Endothelial cell of umbilical vein (primary cell): ENCODE measurements around the gene RALGPS1. TPM values are rescaled to one million over a fixed set of nuclear protein-coding genes. Genes with fewer than 3 reads are reported as not detected.

Experiments used
- BruUV-seq: library from RNA; stranded (reverse); fragments of 400-500 nt; replicated peaks from 2 replicates; lab custom pipeline; 2021; lab: Mats Ljungman, UMichigan
- CTCF ChIA-PET: fragments of 300-600, 350-600 bp; sonication (Branson Sonifier 250); formaldehyde crosslinking; loops from one replicate; lab custom pipeline; 2021; ENCODE audit warnings: antibody characterized with exemption, inconsistent platforms; lab: Charles Lee
- POLR2A ChIA-PET: fragments of 300-600, 350-600 bp; sonication (Branson Sonifier 250); formaldehyde crosslinking; loops from one replicate; lab custom pipeline; 2021; ENCODE audit warnings: antibody characterized with exemption, inconsistent platforms; lab: Charles Lee
- DNase-seq: peaks from one replicate; pipeline ENCODE4 v3.0.0-alpha.2; 2011; ENCODE audit warnings: low read depth, low spot score
- FAIRE-seq: peaks from 2 replicates; lab custom pipeline; 2011; peaks lifted over from hg19 to GRCh38; lab: Jason Lieb, UNC
- H2AFZ ChIP-seq: 2 replicates; pipeline ENCODE4 v1.6.0; 2012; ENCODE audit warnings: low read depth, low read length, control low read depth, inconsistent platforms
- H3K27ac ChIP-seq: 2 replicates; pipeline ENCODE4 v1.5.1; 2011; ENCODE audit warnings: low read depth, mild to moderate bottlenecking, control low read depth, low read length, moderate library complexity; ENCODE audit not compliant: insufficient read depth
- H3K27me3 ChIP-seq, 2 experiments: 2 replicates each; pipeline versions ENCODE4 v1.6.0 to v1.6.1; 2011; ENCODE audit warnings: low read length in 2 of 2, mixed read lengths in 1 of 2; ENCODE audit not compliant: control insufficient read depth in 2 of 2, insufficient read depth in 2 of 2
- H3K36me3 ChIP-seq, 2 experiments: 2 replicates in 1 of 2; 3 replicates in 1 of 2; pipeline ENCODE4 v1.5.1; 2011; ENCODE audit warnings: low read length in 2 of 2, mild to moderate bottlenecking in 1 of 2, moderate library complexity in 1 of 2; ENCODE audit not compliant: control insufficient read depth in 2 of 2, insufficient read depth in 2 of 2; ENCODE audit errors: extremely low read depth in 1 of 2
- H3K4me1 ChIP-seq: 3 replicates; pipeline ENCODE4 v1.5.1; 2011; ENCODE audit warnings: mild to moderate bottlenecking, low read length; ENCODE audit not compliant: control insufficient read depth, insufficient read depth; ENCODE audit errors: extremely low read depth
- H3K4me2 ChIP-seq: 2 replicates; pipeline ENCODE4 v1.6.1; 2011; ENCODE audit warnings: low read length, control low read depth, mixed read lengths; ENCODE audit not compliant: insufficient read depth
- H3K4me3 ChIP-seq, 3 experiments: fragments of 200-600 bp in 1 of 3; sonication (generic), shearing (Covaris generic) in 1 of 3; replicated peaks in 1 of 3; 2 replicates each; pipeline ENCODE4 v1.5.1; 2011 to 2016; ENCODE audit warnings: control low read depth in 3 of 3, low read length in 3 of 3, mild to moderate bottlenecking in 2 of 3, inconsistent platforms in 1 of 3, low read depth in 1 of 3, moderate library complexity in 1 of 3; ENCODE audit not compliant: insufficient read depth in 1 of 3
- H3K79me2 ChIP-seq: 2 replicates; pipeline ENCODE4 v1.6.0; 2012; ENCODE audit warnings: low read length, inconsistent platforms; ENCODE audit not compliant: control insufficient read depth, insufficient read depth
- H3K9ac ChIP-seq: replicated peaks from 2 replicates; pipeline ENCODE3; 2011; ENCODE audit warnings: low read length, control low read depth; ENCODE audit not compliant: insufficient read depth; ENCODE audit errors: extremely low read depth
- H3K9me1 ChIP-seq: replicated peaks from 3 replicates; pipeline ENCODE4 v1.6.0; 2011; ENCODE audit warnings: mild to moderate bottlenecking, low read length; ENCODE audit not compliant: control insufficient read depth, insufficient read depth; ENCODE audit errors: extremely low read depth
- H3K9me3 ChIP-seq: replicated peaks from 2 replicates; pipeline ENCODE4 v1.5.1; 2012; ENCODE audit warnings: low read length, inconsistent platforms; ENCODE audit not compliant: control insufficient read depth, insufficient read depth
- H4K20me1 ChIP-seq: replicated peaks from 2 replicates; pipeline ENCODE3; 2011; ENCODE audit warnings: mild to moderate bottlenecking, low read length; ENCODE audit not compliant: control insufficient read depth, insufficient read depth; ENCODE audit errors: extremely low read depth
- CTCF ChIP-seq, 2 donors: IDR thresholded peaks; 1 replicate in 1 of 2; 2 replicates in 1 of 2; pipeline ENCODE4 v1.5.1; 2011; ENCODE audit warnings: low read length in 2 of 2, mild to moderate bottlenecking in 2 of 2, moderate library complexity in 2 of 2, control low read depth in 1 of 2, inconsistent platforms in 1 of 2, low read depth in 1 of 2; ENCODE audit not compliant: insufficient read depth in 1 of 2; ENCODE audit errors: extremely low read depth in 1 of 2
- EZH2 ChIP-seq: IDR thresholded peaks from 2 replicates; pipeline ENCODE4 v1.6.1; 2012; ENCODE audit warnings: borderline replicate concordance, low read depth, mild to moderate bottlenecking, moderate library complexity, low read length, inconsistent platforms; ENCODE audit not compliant: severe bottlenecking
- FOS ChIP-seq: IDR thresholded peaks from 2 replicates; pipeline ENCODE4 v1.6.1; 2011; ENCODE audit warnings: mild to moderate bottlenecking, low read length, moderate library complexity, borderline replicate concordance; ENCODE audit not compliant: insufficient read depth
- GATA2 ChIP-seq: IDR thresholded peaks from 2 replicates; pipeline ENCODE4 v1.7.0; 2011; ENCODE audit warnings: low read depth, mild to moderate bottlenecking, moderate library complexity, mixed read lengths, low read length; ENCODE audit not compliant: insufficient read length, insufficient read depth
- JUN ChIP-seq: IDR thresholded peaks from 2 replicates; pipeline ENCODE4 v1.6.1; 2011; ENCODE audit warnings: borderline replicate concordance, low read depth; ENCODE audit not compliant: insufficient read length, insufficient read depth
- MAX ChIP-seq: IDR thresholded peaks from 2 replicates; pipeline ENCODE4 v1.6.1; 2011; ENCODE audit not compliant: insufficient read depth, insufficient read length
- MYC ChIP-seq: IDR thresholded peaks from one replicate; pipeline ENCODE4 v1.6.1; 2011; ENCODE audit warnings: mild to moderate bottlenecking, low read depth, low read length
- POLR2A ChIP-seq: IDR thresholded peaks from 2 replicates; pipeline ENCODE4 v1.6.1; 2012; ENCODE audit warnings: low read depth, mild to moderate bottlenecking, control low read depth, low read length
- POLR2AphosphoS5 ChIP-seq: IDR thresholded peaks from 2 replicates; pipeline ENCODE4 v1.6.1; 2012; ENCODE audit warnings: low read depth, mild to moderate bottlenecking, control low read depth, low read length, moderate library complexity; ENCODE audit not compliant: insufficient read depth
- dilution Hi-C: fragments of 300-500 bp; cut with MboI; formaldehyde crosslinking; loops from one replicate; pipeline ENCODE4 v1.15.0; 2019; ENCODE audit warnings: low sequenced_read_pairs; ENCODE audit not compliant: extremely low pct_ligation_motif_present
- intact Hi-C: fragments of 100-400 bp; cut with micrococcal nuclease; formaldehyde crosslinking; loops from one replicate; pipeline ENCODE4 v1.10.0; 2022
- polyA plus RNA-seq, 4 experiments: library from polyadenylated mRNA; depleted of rRNA in 3 of 4; stranded (reverse) in 3 of 4; unstranded in 1 of 4; fragments of >200 nt; gene quantifications; 2 replicates each; pipeline versions ENCODE4 v1.2.1 to v1.2.3, GENCODE V29; 2011 to 2012; ENCODE audit warnings: missing spikeins in 1 of 4
- total RNA-seq: library from RNA; stranded (reverse); gene quantifications from 2 replicates; pipeline ENCODE4 v1.2.3, GENCODE V29; 2021

Gene RALGPS1
- total and polyA plus RNA-seq, 2 donors (not counting 3 experiments of a cell fraction or from before 2014, with no cell fraction given) = 3.8 to 5.5 TPM

- intact Hi-C loops (no loop called here), dilution Hi-C loops (no loop called here)
- no peak for TF ChIP-seq CTCF (IDR thresholded peaks at IDR 0.05; ENCODE audit: extremely low read depth in 1 of 2, insufficient read depth in 1 of 2, low read depth in 1 of 2, low read length in 2 of 2)
- FAIRE-seq (no peak), DNase-seq (peak; percentile 74)
- POLR2A ChIA-PET = no interaction called here
- Histone ChIP-seq H3K4me3 (no peak overlapping the region), H3K27ac (no peak overlapping the region), H3K36me3 (no peaks in the 10 kb centered on the region), H4K20me1 (no peaks in the 10 kb centered on the region), H3K4me1 (no peaks in the 10 kb centered on the region), H3K27me3 (no peaks in the 10 kb centered on the region), H3K9me1 (no peaks in the 10 kb centered on the region), H3K9me3 (no peaks in the 10 kb centered on the region), H3K9ac (no peak overlapping the region), H3K79me2 (no peaks in the 10 kb centered on the region), H3K4me2 (no peak overlapping the region), H2AFZ (no peak overlapping the region)
- no TSS peak for BruUV-seq
- CTCF ChIA-PET = interaction anchor here (1.3 kb wide), 1 partner anchor 16 kb away, joined by 4 read pairs; no protein-coding TSS in a partner anchor
These were observed 265.3 kb downstream of the RALGPS1 start for GRCh38 chr9:127179633-127180441.

GRCh38 chr9:127180457-127181314 is 266.1 kb downstream of the RALGPS1 start:
- H3K4me3 ChIP-seq = no peak overlapping the region
- no peak overlapping the region for H3K4me2 ChIP-seq
- no peaks in the 10 kb centered on the region for H3K36me3 ChIP-seq
- intact Hi-C loops (no loop called here), dilution Hi-C loops (no loop called here)
- H2AFZ ChIP-seq = no peak overlapping the region
- no peak overlapping the region for H3K9ac ChIP-seq
- POLR2A ChIA-PET = no interaction called here
- H3K79me2 ChIP-seq = no peaks in the 10 kb centered on the region
- CTCF ChIA-PET = interaction anchor here (1.1 to 1.3 kb wide), 2 partner anchors 16 kb away, joined by 3 to 4 read pairs; no protein-coding TSS in a partner anchor
- H3K9me1 ChIP-seq = no peaks in the 10 kb centered on the region
- no peaks in the 10 kb centered on the region for H4K20me1 ChIP-seq
- H3K27ac ChIP-seq = no peak overlapping the region
- BruUV-seq = no TSS peak
- H3K4me1 ChIP-seq = no peaks in the 10 kb centered on the region
- DNase-seq (no peak), FAIRE-seq (no peak)
- H3K27me3 ChIP-seq = no peaks in the 10 kb centered on the region
- TF ChIP-seq GATA2 (no peak), POLR2AphosphoS5 (no peak), CTCF (IDR thresholded peaks at IDR 0.05; ENCODE audit: extremely low read depth in 1 of 2, insufficient read depth in 1 of 2, low read depth in 1 of 2, low read length in 2 of 2) (no peak), FOS (no peak), MAX (no peak), MYC (no peak), EZH2 (no peak), POLR2A (no peak), JUN (no peak)
- no peaks in the 10 kb centered on the region for H3K9me3 ChIP-seq
